HG03095 (cell line): ENCODE results near the gene ABHD17B.
"Not testable (repeated sequence)": the region's sequence is repeated elsewhere in the genome, so short reads cannot be mapped to it uniquely, and the experiment has no call there.

Source experiments
- ATAC-seq: cut with Tn5 transposase; IDR thresholded peaks from one replicate; pipeline ENCODE4 v1.9.1; 2021; ENCODE audit warnings: moderate library complexity; ENCODE audit not compliant: unreplicated experiment

ABHD17B gene

DNA sequence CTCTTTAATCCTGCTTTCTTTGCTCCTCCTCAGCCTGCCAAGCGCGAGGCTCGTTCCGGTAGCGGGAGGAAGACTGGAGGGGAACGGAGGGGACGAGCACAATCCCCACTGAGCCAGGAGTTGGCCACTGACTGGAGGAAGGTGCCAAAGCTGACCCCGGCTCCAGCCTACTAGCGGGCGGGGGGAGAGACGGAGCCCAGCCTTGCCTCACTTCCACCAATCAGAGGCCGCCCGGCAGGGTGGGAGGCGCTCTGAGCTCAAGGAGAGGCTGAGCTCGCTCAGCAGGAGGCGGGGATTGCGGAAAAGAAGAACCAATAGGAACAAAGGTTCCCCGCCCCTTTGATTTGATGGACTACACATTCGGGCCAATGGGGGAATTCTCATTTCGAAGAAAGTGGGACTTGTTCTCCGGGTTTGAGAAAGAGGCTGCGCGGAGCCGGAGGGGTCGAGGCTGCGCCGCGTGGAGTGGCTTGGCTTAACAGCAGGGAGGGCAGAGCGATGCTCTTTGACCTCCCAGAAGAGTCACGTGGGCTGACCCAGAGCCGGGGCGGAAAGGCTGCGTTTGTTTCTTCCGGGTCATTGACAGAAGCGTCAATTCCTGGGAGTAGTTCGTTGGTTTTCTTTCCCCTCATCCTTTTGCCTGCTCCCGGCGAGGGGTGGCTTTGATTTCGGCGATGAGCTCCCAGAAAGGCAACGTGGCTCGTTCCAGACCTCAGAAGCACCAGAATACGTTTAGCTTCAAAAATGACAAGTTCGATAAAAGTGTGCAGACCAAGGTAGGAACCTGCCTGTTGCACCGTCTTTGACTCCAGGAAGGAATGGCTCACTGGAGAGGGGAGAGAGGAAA is at the start of gene ABHD17B, which contains the start of gene C9orf85:
ABHD17B (minus strand) TSS at position 133 of the 847 bp plus-strand sequence. CDS start 36,113 bp downstream, outside the sequence.
C9orf85 (plus strand) TSS at position 579 of the 847 bp plus-strand sequence; CDS start at position 675, 96 bp downstream.
- peak; percentile 93 for ATAC-seq

DNA sequence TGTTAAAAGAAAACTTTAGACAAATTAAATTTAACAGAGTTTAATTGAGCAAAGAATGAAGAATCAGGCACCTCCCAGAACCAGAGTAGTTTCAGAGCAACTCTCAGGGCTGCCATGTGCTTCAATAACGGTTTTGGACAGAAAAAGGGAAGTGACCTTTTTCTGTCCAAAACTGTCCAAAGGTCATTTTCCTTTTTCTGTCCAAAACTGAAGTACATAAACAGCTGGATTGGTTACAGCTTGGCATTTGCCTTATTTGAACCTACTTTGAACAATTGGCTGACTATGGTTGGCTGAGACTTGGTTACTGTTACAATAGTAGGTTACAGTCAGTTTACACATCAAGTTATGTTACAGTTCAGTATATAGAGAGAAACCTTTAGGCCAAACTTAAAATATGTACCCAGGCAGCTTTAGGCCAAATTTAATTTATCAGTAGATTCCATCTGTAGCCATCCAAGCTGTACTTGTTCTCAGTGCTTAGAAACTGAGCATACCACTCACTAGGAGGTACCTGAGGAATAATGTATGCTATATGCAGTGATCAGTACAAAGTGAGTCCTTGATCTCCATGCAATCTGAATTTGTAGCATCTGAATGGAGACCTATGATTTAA is 44.4 kb upstream of the ABHD17B start:
- no peak for ATAC-seq

DNA sequence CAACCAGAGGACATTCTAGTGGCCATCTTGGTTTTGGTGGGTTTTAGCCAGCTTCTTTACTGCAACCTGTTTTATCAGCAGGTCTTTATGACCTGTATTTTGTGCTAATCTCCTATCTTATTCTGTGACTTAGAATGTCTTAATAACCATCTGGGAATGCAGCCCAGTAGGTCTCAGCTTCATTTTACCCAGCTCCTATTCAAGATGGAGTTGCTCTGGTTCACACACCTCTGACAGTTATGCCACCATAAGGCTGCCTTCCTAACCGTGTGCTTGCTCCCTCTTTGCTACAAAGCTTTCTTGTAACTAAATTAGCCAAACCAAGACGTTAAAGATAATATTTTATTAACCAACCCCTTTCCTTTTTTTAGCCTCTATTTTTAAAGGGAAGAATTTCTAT is 43.7 kb upstream of the ABHD17B start:
- not testable (repeated sequence) for ATAC-seq

DNA sequence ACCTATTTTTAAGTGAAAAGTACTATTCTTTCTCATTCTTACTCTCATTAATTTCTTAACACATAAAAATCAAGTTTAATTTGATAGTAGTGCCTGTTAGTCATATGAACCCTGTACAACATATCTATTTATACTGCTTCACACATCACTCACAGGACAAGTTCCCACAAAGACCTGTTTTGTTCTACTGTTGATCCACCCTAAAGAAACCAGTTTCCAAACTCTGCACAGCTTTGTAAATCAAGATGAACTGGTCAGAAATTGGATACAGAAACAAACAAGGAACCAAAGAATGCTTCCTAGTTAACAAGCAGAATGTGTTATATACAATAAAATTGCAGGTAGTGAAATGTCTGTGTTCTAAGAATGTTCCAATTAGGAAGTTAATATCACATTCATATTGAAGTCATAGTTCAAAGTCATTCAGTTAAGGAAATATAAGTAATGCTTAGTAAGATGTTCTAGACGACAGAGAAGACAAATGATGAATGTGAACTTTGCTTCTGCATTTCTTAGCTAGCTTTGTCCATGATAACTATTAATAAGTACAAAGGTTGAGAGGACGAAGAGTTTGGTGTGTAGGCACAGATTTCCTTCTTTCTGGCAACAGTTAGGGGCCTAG is 33.9 kb upstream of the ABHD17B start:
- no peak for ATAC-seq

DNA sequence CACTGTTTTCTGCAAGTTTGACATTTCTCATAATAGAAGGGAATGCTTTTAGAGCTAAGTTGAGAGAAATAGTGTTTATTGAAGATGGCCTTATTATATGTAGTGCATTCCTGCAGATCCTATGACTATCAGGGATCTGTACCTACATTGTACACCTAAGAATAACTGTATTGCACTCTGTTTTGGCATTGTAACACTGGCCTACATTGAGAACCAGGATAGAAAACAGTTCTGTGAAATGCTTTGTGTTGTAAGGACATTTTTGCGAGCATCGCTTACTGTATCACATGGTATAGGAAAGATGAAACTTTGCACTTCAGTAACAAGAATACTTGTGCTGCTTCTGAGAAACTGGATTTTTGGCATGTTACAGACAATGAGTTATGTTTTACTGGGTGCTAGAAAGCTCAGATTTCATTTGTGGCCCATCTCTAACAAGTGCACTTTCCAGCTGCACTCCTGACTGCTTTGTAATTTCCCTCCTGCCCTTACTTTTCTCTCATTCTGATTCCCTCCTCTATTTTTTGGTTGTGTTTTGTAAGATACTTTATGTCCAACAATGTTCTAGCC is 31.1 kb upstream of the ABHD17B start:
- ATAC-seq = no peak

DNA sequence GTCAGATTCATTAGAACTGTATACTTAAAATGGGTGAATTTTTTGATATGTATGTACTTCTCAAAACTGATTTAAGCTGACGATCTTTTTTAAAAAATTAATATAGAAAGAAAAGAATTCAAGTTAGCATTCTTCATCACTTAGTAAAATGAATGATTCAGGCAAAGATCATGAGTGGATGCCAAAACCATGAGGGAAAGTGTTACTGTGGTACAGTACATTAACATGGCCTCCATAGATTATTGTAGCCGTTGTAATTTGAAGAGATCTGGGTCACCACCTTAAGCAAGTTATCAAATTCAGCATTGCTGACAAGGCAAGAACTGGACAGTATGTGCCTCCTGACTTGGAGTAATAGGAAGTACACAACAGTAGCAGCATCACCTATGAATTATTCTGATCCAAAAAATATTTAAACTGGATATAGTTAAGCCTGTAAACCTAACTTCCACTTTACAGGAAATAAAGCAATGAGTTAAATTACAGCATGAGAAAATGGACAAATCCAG is 30.1 kb upstream of the ABHD17B start:
- no peak for ATAC-seq

DNA sequence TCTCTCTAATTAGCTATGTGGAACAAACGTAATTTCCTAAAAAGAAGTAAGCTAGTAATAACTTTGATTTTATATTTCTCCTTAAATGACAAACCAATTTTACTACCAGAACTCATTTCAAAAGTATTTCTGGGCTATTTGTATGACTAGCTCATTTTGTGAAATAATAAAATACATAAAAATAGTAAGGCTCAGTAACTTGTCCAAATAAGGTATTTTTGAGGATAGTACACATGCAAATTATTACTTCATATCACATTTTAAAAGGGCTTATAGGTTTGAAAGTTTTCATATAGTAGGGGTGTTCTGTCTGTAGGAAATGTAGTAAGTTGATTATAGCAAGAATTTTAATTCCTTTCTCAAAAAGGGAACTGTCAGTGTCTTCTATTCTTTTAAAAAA is 26.9 kb upstream of the ABHD17B start:
- ATAC-seq = no peak

DNA sequence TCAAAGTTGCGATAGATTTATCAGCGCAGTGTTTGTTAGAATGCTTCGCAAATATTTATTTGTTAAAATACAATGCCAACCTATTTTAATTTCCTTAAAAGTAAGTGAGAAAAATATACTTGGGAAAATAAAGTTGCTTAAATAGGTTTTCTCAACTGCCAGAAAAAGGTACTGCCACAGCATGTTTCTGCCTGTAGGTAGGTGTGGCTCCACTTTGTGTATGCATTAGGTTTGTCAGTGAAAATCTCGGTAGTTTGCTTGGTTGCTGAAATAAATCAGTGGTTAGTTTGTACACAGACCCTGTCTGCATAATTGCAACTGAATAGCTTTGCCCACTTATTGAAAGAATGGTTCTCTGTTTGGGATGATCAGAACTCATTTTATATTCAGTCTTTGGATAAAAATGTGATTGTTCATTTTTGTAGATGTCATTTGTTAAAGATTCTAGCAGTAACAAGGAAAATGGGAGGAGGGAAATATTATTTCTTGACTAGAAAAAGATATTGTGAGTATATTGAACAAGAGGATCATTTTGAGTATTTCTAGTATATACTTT is 26.2 kb upstream of the ABHD17B start:
- ATAC-seq = no peak

DNA sequence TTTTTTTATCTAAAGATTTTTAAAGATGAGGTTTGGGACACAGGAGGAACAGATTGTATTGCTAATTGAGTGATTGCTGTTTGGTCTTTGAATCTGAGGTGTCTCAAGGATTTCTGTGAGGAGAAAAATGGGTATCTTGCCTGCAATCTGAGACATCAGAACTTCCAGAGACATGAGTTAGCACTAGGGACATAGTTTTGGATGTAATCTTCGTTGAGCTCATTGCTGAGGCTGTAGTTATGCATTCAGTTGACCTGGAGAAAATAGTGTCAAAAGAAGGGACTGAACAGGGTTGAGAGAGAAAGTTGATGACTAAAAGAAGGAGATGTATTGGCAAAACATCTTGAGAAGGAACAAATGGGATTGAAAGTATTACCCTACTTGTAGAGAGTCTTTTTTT is 25.1 kb upstream of the ABHD17B start:
- ATAC-seq = no peak

DNA sequence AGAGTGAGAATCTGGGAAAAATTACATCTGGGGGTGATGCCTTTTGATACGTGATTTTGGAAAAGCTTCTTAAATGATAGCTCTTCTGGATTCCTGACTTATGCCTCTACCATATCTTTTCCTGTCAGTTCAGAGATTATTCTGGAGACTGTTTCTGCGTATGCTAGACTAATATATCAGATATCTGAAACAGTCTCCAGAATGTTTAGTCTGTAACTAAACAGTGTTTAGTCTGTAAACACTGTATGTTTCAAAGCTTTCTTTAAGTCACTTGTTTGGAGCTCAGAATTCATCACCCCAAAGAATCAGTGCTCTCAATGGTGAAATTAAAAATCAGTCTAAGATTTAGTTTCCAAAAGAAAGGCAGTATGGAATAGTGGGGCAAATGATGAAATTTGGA is 20.2 kb upstream of the ABHD17B start:
- ATAC-seq = no peak

DNA sequence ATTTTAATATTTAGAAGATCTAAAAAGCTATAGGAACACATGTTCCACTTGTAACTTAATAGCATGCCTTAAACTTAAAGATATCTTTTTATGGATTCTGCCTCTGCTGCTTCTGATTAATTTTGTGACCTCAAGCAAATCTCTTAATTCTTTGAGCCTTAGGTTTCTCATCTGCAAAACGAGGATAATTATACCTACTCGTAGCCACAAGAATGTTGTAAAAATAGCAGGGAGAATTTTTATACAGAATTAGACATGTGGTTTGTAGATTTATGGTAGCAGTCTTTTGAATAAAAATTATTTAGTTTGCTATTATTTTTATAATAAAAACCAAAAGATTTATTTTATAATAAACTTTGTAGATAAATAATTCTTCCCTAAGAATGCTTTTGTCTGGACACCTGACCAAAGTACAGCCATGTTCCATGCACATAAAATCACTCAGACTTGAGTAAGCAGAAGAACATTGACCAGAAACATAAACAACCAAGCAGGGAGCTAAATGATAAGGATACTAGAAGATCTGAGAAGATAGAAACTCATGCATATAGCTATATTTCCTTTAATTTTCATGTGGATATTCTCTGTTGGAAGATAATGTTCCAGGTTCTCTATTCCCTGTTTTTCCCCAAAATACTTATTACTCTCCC is 18.9 kb upstream of the ABHD17B start:
- no peak for ATAC-seq

DNA sequence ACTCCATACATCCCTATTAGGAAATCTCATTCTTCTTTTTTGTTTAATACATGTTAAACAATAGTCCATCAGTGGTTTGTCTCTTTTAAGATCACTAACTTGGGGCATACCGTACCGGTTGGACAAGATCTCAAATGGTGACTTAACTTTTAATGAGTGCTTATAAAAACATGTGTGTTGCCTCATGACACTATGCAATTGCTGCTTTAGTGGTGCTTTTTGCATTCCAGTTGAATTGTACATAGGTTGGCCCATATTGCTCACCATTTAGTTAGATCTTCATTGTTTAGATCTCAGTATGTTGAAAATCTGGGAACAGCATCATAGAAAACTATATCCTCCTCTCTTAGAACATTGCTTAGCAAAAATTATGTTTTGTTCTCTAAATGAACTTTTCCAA is 18.2 kb upstream of the ABHD17B start:
- no peak for ATAC-seq

DNA sequence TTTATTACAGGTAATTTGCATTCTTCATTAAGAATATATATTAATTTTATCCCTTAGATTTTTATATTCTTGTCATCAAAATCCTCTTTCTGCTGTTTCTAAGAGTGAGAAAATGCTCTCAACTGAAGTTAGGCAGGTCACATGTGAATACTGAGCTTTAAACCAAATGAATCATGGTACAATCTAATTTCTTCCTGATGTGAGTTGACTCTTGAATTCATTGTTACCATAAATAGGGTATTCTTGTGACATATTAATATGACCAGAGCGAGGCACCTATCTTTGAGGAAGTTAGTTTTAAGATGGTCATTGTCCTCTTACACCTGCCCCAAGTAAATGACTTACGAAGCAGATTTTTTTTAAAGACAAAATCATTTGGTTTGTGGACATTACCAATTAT is 17.8 kb upstream of the ABHD17B start:
- no peak for ATAC-seq

DNA sequence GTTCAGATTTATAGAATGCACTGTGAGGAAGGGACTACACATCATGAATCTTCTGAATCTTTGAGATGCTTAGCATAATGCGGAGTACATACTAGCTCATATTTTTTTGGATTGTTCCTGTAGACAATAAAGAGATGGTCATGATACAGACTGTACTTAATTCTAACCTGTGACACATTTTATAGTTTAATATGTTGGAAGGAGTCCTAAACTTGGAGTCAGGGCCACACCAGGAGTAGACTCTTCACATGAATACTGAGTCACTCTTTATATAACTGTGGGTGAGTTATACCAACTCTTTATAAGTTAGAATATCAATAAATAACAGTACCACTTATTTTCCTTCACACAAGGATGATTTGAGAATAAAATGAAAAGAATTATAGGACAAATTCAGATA is 17.4 kb upstream of the ABHD17B start:
- ATAC-seq = no peak

DNA sequence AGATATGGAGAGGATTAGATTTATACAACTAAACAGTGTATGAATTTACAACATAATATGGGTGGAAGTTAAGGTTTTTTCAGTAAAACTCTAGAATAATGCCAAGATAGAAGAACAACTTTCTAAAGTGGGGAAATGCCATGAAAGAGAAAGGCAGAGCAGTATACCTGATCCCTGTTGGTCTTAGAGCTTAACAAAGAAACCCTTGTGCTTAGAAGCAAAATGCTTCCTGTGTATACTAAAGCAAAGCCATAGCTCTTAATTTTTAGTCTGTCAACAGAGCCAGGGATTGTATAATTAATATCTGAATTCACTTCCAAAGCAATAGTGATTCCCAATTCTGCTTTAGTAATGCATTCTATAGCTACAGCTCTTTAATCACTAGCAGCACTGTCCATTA is 14.8 kb upstream of the ABHD17B start:
- no peak for ATAC-seq

DNA sequence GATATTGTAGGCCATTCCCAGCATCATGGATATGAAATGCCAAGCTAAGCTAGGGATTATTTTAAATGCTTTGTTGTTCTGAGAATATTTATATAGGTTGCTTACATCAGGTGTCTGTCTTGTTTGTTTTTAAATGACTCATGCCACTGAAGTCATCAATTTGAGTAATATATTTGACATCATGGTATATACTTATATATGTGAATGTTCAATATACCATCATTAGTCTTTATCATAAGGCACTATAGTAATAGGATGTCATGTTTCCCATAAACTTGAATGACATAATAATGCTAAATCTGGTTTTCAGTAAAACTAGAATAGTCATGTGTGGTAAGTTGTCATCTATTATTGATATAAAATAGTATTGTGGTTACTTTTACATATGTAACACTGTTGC is 13.6 kb upstream of the ABHD17B start:
- no peak for ATAC-seq

DNA sequence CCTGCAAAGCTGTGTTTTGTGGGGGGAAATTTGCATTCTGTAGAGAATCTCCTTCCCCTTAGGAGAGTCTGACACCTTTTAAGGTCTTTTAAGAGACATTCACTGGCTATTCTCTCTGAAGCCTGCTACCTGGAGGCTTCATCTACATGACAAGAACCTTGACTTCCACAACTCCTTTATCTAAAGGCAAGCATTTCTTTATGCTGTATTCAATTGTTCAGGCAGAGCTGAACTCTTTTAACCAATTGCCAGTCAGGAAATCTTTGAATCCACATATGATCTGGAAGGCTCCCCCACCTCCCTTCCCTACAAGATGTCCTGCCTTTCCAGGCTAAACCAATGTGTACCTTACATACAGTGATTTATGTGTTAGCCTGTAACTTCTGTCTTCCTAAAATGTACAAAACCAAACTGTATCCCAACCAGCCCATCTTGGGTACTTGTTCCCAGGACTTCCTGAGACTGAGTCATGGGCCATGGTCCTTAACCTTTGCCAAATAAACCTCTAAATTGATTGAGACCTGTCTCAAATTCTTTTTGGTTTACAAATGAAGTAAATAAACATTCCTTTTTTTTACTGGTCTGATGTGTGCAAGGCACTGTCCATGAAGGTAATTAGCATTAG is 10.3 kb upstream of the ABHD17B start:
- no peak for ATAC-seq

DNA sequence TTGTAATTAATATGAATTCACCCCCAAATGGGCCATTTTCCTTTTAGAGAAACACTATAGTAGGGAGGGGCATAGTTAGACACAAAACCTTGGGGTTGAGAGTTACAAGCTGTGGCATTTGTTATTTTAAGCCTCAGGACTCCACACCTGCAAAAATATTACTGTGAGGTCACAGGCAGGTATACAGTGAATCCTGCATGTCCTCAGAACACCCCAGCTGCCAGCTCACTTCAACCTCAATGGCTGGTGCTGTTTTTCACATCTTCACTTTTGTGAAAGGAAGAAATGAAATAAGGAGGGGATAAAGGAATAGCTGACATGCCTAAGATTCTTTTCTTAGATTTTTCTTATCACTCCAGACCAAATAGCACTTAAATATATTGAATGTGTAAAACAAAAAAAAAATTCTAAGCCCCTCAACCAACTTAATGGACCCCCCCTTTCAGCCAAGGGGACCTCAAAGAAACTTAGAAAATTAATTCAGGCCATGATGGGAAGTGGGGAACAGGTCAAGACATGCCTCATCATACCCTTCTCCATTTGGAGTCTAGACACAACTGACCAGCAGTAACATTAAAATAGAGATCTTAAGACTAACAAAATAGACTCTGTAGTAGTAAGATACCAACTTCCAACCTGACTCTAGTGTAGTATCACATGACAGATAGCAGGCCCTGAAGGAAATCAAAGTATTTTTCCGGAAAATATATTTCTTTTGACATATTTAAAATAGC is 9.6 kb upstream of the ABHD17B start:
- ATAC-seq = no peak

DNA sequence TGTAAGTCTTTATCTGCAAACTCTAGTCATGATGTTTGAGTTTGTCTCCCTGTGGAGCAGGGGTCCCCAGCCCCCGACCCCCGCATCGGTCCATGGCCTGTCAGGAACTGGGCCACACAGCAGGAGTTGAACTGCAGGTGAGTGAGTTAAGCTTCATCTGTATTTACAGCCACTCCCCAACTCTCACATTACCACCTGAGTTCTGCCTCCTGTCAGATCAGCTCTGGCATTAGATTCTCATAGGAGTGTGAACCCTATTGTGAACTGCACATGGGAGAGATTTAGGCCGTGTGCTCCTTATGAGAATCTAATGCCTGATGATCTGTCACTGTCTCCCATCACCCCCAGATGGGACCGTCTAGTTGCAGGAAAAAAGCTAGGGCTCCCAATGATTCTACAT is 7.4 kb upstream of the ABHD17B start:
- no peak for ATAC-seq
